Activated naive CD8-positive, alpha-beta T cell treated with anti-CD3 and anti-CD28 coated beads, Interleukin-2, amount 50 U/mL, for 16 hours (primary cell): ENCODE measurements around the gene C5orf46.
"Not testable (repeated sequence)": the region's sequence is repeated elsewhere in the genome, so short reads cannot be mapped to it uniquely, and the experiment has no call there.

Experiments
- DNase-seq: peaks from one replicate; pipeline ENCODE4 v3.0.0-alpha.2; 2020; ENCODE audit warnings: low read depth, low spot score

The C5orf46 gene

GRCh38 chr5:147895864-147896263 is 10.5 kb downstream of the C5orf46 start:
- DNase-seq = no peak

GRCh38 chr5:147893820-147894219 is 12.5 kb downstream of the C5orf46 start:
- DNase-seq = no peak

GRCh38 chr5:147892696-147893296 is 13.5 kb downstream of the C5orf46 start:
- DNase-seq = no peak

GRCh38 chr5:147887930-147888329 is 18.4 kb downstream of the C5orf46 start:
- no peak for DNase-seq

DNA sequence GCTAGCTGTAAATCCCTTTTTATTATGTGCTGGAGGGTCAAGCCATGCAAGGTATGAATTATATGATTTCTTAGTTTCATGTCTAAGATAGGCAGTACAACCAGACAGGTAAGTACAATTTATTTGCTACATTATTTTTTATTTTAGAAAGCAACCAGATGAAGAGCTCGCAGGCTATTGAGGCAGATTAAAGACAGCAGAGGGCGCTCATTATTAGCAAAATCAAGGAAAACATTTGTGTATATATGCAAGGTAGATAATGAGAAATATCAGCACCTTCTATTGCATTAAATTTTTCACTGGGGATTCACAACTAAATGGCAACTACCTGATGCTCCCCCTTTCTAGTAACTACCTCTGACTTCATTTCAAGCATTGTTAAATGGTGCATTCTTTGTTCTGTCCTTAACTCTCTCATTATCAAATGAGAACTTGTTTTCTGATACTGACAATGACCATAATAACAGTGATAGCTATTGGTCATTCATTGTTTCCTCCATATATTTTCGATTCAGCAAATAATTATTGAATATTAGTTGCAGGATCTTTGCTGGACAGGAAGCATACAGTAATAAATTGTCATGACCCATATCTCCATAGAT is 19.2 kb downstream of the C5orf46 start:
- no peak for DNase-seq

DNA sequence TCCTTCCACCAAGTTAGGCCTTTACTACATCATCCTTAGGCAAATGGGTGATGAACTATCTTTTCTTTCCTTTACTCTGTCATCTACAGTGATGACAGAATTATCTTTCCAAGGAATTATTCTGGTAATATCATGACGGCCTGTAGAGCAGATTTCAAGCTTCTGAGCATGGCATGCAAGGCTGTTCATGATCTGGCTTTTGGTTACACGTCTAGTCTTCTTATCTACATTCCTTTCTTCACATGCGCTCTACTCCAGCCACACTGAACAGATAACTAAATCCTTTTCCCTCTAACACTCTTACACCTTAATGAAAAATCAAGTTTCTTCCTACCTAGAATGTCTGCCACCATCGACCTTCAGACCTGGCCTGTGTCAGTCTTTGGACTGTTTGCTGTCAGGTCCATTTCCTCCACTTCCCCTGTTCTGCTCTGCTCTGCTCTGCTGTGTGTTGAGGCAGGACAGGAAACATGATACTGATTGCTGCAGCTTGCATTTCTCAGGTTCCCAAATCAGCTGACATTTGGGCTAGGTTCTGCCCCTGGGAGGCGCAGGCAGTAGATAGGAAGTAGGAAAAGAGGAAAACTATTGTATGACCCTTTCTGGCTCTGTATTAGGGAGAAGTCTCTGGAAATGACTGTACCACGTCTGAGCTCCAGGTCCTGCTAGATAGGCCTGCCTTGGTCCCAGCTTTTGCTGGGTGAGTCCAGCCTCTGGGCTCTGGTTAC is 23.6 kb downstream of the C5orf46 start:
- DNase-seq = no peak

- no peak for DNase-seq
Observed at GRCh38 chr5:147880487-147880886, 25.9 kb downstream of the C5orf46 start.

- DNase-seq = no peak
Observed at GRCh38 chr5:147879784-147880183, 26.6 kb downstream of the C5orf46 start.

DNA sequence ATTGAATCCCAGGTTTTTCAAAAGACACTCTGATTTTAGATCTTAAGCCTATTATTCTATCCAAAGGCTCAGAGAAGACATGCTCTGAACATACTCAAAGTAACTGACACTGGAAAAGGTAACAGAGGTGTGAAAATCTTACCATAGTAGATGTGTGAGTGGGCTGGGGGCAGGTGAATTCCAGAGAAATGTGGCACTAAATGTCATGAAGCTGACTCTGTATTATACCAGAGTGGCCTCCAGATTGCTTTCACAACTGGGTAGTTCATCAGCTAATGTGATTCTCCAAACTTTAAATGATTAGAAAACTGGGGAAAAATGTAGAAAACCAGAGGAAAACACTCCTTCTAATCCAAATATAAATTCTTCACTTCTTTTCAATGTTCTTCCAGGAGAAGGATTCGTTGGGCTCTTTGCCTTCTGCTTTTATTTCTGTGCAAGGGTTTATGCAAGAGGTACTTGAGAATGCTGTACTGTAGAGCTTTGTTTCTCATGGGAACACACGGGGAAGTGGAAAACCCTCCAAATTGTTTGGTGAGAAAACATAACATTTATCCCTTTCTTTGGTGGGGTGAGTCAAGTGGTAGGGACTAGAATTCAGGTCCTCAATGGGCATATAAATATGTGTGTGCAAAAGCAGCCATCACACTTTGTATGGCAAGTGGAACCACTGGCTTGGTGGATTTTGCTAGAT is 28.1 kb downstream of the C5orf46 start, which contains the start of gene SCGB3A2:
TSS of gene SCGB3A2 (plus strand) at position 646 of the 694 bp plus-strand sequence. CDS start 93 bp downstream, outside the sequence.
- DNase-seq = no peak

GRCh38 chr5:147876626-147877025 is 29.7 kb downstream of the C5orf46 start:
- DNase-seq = no peak

GRCh38 chr5:147876141-147876540 is 30.2 kb downstream of the C5orf46 start:
- no peak for DNase-seq

GRCh38 chr5:147874910-147875367 is 31.4 kb downstream of the C5orf46 start:
- DNase-seq = no peak

GRCh38 chr5:147874118-147874875 is 32.0 kb downstream of the C5orf46 start:
- DNase-seq = not testable (repeated sequence)

DNA sequence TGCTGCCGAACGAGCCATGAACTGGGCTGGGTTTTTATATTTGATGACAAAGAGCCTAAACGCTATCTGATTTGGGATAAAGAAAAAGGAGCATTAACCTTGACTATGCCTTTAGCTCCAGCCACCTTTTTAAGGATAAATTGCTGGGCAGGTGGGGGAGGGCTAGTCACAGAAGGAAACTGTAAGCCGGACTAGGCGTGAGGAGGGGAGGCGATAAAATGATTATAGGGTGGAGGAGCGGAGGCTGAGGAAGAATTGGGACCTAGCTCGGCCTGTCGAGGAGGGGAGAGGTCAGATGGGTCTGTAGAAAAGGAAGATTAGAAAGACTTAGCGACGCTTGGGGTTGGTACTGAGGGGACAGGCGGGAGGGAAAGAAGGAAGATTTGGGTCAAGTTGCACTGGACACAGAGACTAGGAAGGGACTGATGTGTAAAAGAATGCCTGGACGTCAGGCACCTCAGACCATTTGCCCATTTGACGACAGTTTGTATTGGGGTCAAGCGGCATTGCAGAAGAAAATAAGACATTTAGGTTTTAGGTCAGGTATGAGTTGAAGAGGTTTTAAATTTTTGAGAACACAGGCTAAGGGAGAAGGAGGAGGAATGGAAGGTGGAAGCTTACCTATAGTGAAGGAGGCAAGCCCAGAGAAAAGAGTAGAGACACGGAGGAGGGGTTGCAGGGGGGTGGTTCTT is 33.4 kb downstream of the C5orf46 start:
- DNase-seq = not testable (repeated sequence)

DNA sequence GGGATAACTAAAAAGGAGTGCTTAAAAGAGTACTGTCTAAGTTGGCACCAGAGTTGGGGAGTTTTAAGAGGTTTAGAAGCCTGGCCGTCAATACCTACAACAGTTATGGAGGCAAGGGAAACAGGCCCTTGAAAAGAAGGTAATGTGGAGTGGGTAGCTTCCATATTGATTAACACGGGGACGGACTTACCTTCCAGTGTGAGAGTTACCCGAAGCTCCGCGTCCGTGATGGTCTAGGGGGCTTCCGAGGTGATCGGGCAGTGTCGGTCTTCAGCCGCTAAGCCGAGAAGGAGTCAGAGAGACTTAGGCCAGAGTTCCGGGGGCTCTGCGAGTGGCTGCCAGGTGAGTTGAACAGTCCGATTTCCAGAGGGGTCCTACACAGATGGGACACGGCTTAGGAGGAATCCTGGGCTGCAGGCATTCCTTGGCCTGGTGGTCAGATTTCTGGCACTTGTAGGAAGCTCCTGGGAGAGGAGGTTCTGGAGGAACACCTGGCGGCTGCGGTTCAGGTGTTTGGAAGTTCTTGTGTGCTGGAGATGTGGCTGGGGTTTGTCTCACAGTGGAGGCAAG is 34.3 kb downstream of the C5orf46 start:
- not testable (repeated sequence) for DNase-seq

- not testable (repeated sequence) for DNase-seq
Observed at GRCh38 chr5:147869892-147870291, 36.4 kb downstream of the C5orf46 start.

GRCh38 chr5:147869112-147869511 is 37.2 kb downstream of the C5orf46 start:
- no peak for DNase-seq

GRCh38 chr5:147863454-147864158 is 42.7 kb downstream of the C5orf46 start:
- no peak for DNase-seq

- no peak for DNase-seq
Observed at GRCh38 chr5:147860641-147861025, 45.7 kb downstream of the C5orf46 start.
